ENCODE results near the gene PFAS.
"Not testable (repeated sequence)": the region's sequence is repeated elsewhere in the genome, so short reads cannot be mapped to it uniquely, and the experiment has no call there.

- not testable (repeated sequence) for TF ChIP-seq SP1 (IDR thresholded peaks at IDR 0.05; ENCODE audit: low read depth); POLR2A (IDR thresholded peaks at IDR 0.05; ENCODE audit: borderline replicate concordance, extremely low read depth, insufficient read depth, insufficient read length); RAD21 (IDR thresholded peaks at IDR 0.05; ENCODE audit: low read depth); CEBPB (IDR thresholded peaks at IDR 0.05; ENCODE audit: low read depth); SIN3A (IDR thresholded peaks at IDR 0.05; ENCODE audit: low read depth)
- TF ChIP-seq, protein P1, sequence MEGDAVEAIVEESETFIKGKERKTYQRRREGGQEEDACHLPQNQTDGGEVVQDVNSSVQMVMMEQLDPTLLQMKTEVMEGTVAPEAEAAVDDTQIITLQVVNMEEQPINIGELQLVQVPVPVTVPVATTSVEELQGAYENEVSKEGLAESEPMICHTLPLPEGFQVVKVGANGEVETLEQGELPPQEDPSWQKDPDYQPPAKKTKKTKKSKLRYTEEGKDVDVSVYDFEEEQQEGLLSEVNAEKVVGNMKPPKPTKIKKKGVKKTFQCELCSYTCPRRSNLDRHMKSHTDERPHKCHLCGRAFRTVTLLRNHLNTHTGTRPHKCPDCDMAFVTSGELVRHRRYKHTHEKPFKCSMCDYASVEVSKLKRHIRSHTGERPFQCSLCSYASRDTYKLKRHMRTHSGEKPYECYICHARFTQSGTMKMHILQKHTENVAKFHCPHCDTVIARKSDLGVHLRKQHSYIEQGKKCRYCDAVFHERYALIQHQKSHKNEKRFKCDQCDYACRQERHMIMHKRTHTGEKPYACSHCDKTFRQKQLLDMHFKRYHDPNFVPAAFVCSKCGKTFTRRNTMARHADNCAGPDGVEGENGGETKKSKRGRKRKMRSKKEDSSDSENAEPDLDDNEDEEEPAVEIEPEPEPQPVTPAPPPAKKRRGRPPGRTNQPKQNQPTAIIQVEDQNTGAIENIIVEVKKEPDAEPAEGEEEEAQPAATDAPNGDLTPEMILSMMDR (IDR thresholded peaks at IDR 0.05 in 2 of 3, conservative IDR thresholded peaks at IDR 0.05 in 1 of 3; ENCODE audit: borderline replicate concordance in 1 of 3, insufficient read depth in 1 of 3, low read depth in 2 of 3, low read length in 2 of 3) = not testable (repeated sequence)
Observed at GRCh38 chr17:8251411-8251810, 2.3 kb downstream of the PFAS start.

All from HCT116 (cell line).